Pancreas (tissue), 8 donors: Measurements from ENCODE around the gene ETS1. TPM values are rescaled to one million over a fixed set of nuclear protein-coding genes. Genes with fewer than 3 reads are reported as not detected.

ENCODE experiments used
- microRNA-seq, 2 donors: library from miRNA; unstranded; fragments of <30 nt; microRNA quantifications; one replicate each; pipeline versions ENCODE4 to v1.1.0, GENCODE V29; 2019 to 2020
- polyA plus RNA-seq, 2 donors: library from polyadenylated mRNA; stranded (reverse); fragments of 200-250 nt; gene quantifications; one replicate each; pipeline ENCODE4 v1.2.3, GENCODE V29; 2013
- total RNA-seq, 6 donors: library from RNA; stranded (reverse); fragmentation: NEBNext Ultra II Directional in 4 of 6; extraction: Animal tissue kit (Norgen Biotek cat#: 25700) in 4 of 6; gene quantifications; one replicate each; pipeline versions ENCODE4 v1.2.1 to v1.2.4, GENCODE V29; 2021 to 2023
- donor health status: healthy with polysubstance abuse.
- donor health status: DM: no; HTN: no; CAD: no; lungs with moderate emphysema.
- donor health status: DM: no; HTN: no; CAD: no.
- donor health status: Bipolar disorder and iron deficiency.
- donor health status: DM: yes; HTN: yes; CAD: no.
- donor health status: DM: no; HTN: no; CAD: no.
- donor health status: DM: no; HTN: no; CAD: no.
- donor health status: DM: yes; HTN: yes; CAD: no.

Gene ETS1
- total and polyA plus RNA-seq, 8 donors = 5.4 to 26.6 (median 13.0) TPM

Small RNA genes within 50 kb of the gene (microRNA-seq; reads per million reads assigned to microRNA genes)
- gene MIR6090 = 0 reads per million in 2 donors

Other genes starting within 250 kb of the ETS1 start
- gene FLI1, start 106.5 kb upstream of the ETS1 start, total RNA-seq = 1 to 10 TPM; 1.3 to 9.3 (median 2.9) TPM
- 1 to 10 TPM; 1.8 to 3.5 TPM for gene FLI1, start 106.5 kb upstream of the ETS1 start, polyA plus RNA-seq